ENCODE results near the gene ITIH4. TPM values are rescaled to one million over a fixed set of nuclear protein-coding genes. Genes with fewer than 3 reads are reported as not detected.

Gene ITIH4
- total and polyA plus RNA-seq, 9 of the 15 experiments (the other 6 are each of a cell fraction or from before 2014, with no cell fraction given), result 0.09 to 0.62 (median 0.20) TPM; not detected in 6

GRCh38 chr3:52839268-52839575 lies 8.8 kb upstream of the ITIH4 start:
- Histone ChIP-seq H3K79me2 (ENCODE audit: control insufficient read depth, insufficient read depth, low read length) (no peaks in the 10 kb centered on the region), H3K4me3 (no peak overlapping the region), H3K36me3 (ENCODE audit: control insufficient read depth, insufficient read depth, low read length) (no peaks in the 10 kb centered on the region), H3K9me3 (replicated peaks; ENCODE audit: control insufficient read depth, insufficient read depth, low read depth, low read length) (no peaks in the 10 kb centered on the region), H4K20me1 (replicated peaks; ENCODE audit: control insufficient read depth, insufficient read depth, low read length) (no peaks in the 10 kb centered on the region), H2AFZ (ENCODE audit: low read depth, low read length) (no peak overlapping the region), H3K27me3 (ENCODE audit: control insufficient read depth in 2 of 2, insufficient read depth in 2 of 2, low read length in 2 of 2) (no peaks in the 10 kb centered on the region), H3K4me2 (ENCODE audit: insufficient read depth, low read length) (no peak overlapping the region), H3K27ac (ENCODE audit: extremely low read depth, low read depth, low read length) (no peak overlapping the region), H3K9ac (ENCODE audit: insufficient read depth in 1 of 2, low read depth in 2 of 2, low read length in 2 of 2) (no peak overlapping the region), H3K4me1 (replicated peaks in 1 of 2; ENCODE audit: control insufficient read depth in 2 of 2, insufficient read depth in 2 of 2, low read length in 2 of 2) (no peaks in the 10 kb centered on the region; a peak in 1 of 5 replicates), H3K9me1 (ENCODE audit: control insufficient read depth, insufficient read depth, low read length) (no peaks in the 10 kb centered on the region)
- DNase-seq (ENCODE audit: extremely low read depth in 1 of 4, low spot score in 3 of 4) (no peak), FAIRE-seq (no peak), ATAC-seq (no peak)
- intact Hi-C loops (cut with micrococcal nuclease), result no loop called here
- ChIA-PET POLR2A (interaction anchor here (0.7 to 1.0 kb wide), 2 partner anchors 9 to 219 kb away, joined by 3 read pairs; no protein-coding TSS in a partner anchor), CTCF (ENCODE audit: low intra/inter-chr PET ratio) (no interaction called here)
- WGBS (ENCODE audit: insufficient coverage, low coverage, missing lambda C conversion rate), result 28% methylated on average over 2 of the region's 2 CpGs
- TF ChIP-seq GTF2A2 (tag; IDR thresholded peaks at IDR 0.05), result no peak
- no peak for TF ChIP-seq MGA (IDR thresholded peaks at IDR 0.05)
- TF ChIP-seq ZFP1 (CRISPR knock-in tag; IDR thresholded peaks at IDR 0.05), result no peak
- TF ChIP-seq SRSF1 (IDR thresholded peaks at IDR 0.05; ENCODE audit: low read depth, low read length), result no peak
- no peak for TF ChIP-seq NR2C1 (IDR thresholded peaks at IDR 0.05)
- TF ChIP-seq NR2C1 (tag; IDR thresholded peaks at IDR 0.05), result no peak
- no peak for TF ChIP-seq SMARCE1 (IDR thresholded peaks at IDR 0.05)
- TF ChIP-seq ZHX1 (conservative IDR thresholded peaks at IDR 0.05; ENCODE audit: low read length), result no peak
- no peak for TF ChIP-seq HNRNPL (IDR thresholded peaks at IDR 0.05; ENCODE audit: low read depth, low read length)
- no peak for TF ChIP-seq DNMT1 (IDR thresholded peaks at IDR 0.05)
- BruUV-seq (replicated peaks), result no TSS peak
- in situ Hi-C loops (cut with MboI), result no loop called here

Measured in K562 (cell line).